HUES64 (cell line): ENCODE measurements around the gene MCM7.

Experiments
- H3K27ac ChIP-seq: 2 replicates; pipeline ENCODE4 v1.7.0; 2013; ENCODE audit warnings: low read depth, low read length, inconsistent platforms
- H3K27me3 ChIP-seq: 2 replicates; pipeline ENCODE4 v1.6.1; 2013; ENCODE audit warnings: mild to moderate bottlenecking, low read length; ENCODE audit not compliant: insufficient read depth
- H3K36me3 ChIP-seq: 2 replicates; pipeline ENCODE4 v1.6.1; 2013; ENCODE audit warnings: mild to moderate bottlenecking, low read length; ENCODE audit not compliant: insufficient read depth
- H3K4me1 ChIP-seq: 2 replicates; pipeline ENCODE4 v1.6.1; 2013; ENCODE audit warnings: mild to moderate bottlenecking, low read length, moderate library complexity; ENCODE audit not compliant: insufficient read depth
- H3K4me3 ChIP-seq: 2 replicates; pipeline ENCODE4 v1.5.1; 2013; ENCODE audit warnings: mild to moderate bottlenecking, low read length, moderate library complexity
- H3K9ac ChIP-seq: 2 replicates; pipeline ENCODE4 v1.6.1; 2013; ENCODE audit warnings: mild to moderate bottlenecking, low read depth, low read length
- H3K9me3 ChIP-seq: 2 replicates; pipeline ENCODE4 v1.6.1; 2013; ENCODE audit warnings: low read depth, low read length; ENCODE audit not compliant: insufficient read depth
- WGBS: fragments of 150-250, 120-280 bp; methylation state at CpG from one replicate; pipeline ENCODE4 v1.1.7; 2013; ENCODE audit warnings: missing lambda C conversion rate; 5-methylcytosine and 5-hydroxymethylcytosine counted together

Gene MCM7

GRCh38 chr7:100091411-100092181, 9.6 kb downstream of the MCM7 start:
- WGBS = 85% methylated on average over 19 of the region's 19 CpGs
- Histone ChIP-seq H3K27me3 (no peaks in the 10 kb centered on the region), H3K4me1 (no peaks in the 10 kb centered on the region), H3K4me3 (no peak overlapping the region), H3K9me3 (no peaks in the 10 kb centered on the region), H3K36me3 (peaks cover 64% of the 10 kb centered on the region), H3K27ac (peak overlapping the region; percentile 61; the same call in 1 of the 2 replicates), H3K9ac (no peak overlapping the region)

GRCh38 chr7:100090527-100091410, 10.4 kb downstream of the MCM7 start:
- peak overlapping the region; percentile 61; the same call in 1 of the 2 replicates for H3K27ac ChIP-seq
- no peak overlapping the region for H3K9ac ChIP-seq
- H3K9me3 ChIP-seq = no peaks in the 10 kb centered on the region
- 93% methylated on average over 13 of the region's 14 CpGs for WGBS
- peaks cover 56% of the 10 kb centered on the region for H3K36me3 ChIP-seq
- no peaks in the 10 kb centered on the region for H3K27me3 ChIP-seq
- no peaks in the 10 kb centered on the region for H3K4me1 ChIP-seq
- no peak overlapping the region for H3K4me3 ChIP-seq

- H3K4me1 ChIP-seq = no peaks in the 10 kb centered on the region
- H3K9me3 ChIP-seq = no peaks in the 10 kb centered on the region
- peaks cover 45% of the 10 kb centered on the region for H3K36me3 ChIP-seq
- H3K27ac ChIP-seq = peak overlapping the region; percentile 86; the same call in 1 of the 2 replicates
- peak overlapping the region; percentile 98 for H3K4me3 ChIP-seq
- H3K9ac ChIP-seq = peak overlapping the region; percentile 97
- H3K27me3 ChIP-seq = no peaks in the 10 kb centered on the region
- 43% methylated on average over 7 of the region's 7 CpGs for WGBS
These were observed 11.6 kb downstream of the MCM7 start for GRCh38 chr7:100089458-100090196.

GRCh38 chr7:100088621-100089457, 12.4 kb downstream of the MCM7 start, which contains the start of gene COPS6:
Gene COPS6 (plus strand): TSS chr7:100088969. CDS start chr7:100088991, 22 bp downstream.
- H3K9ac ChIP-seq = peak within 1 kb of the TSS; percentile 97
- peak within 1 kb of the TSS; percentile 98 for H3K4me3 ChIP-seq
- H3K9me3 ChIP-seq = no peaks in the 10 kb centered on the region
- H3K27ac ChIP-seq = peak within 1 kb of the TSS; percentile 86
- no peaks in the 10 kb centered on the region for H3K27me3 ChIP-seq
- no peaks in the 10 kb centered on the region for H3K4me1 ChIP-seq
- peaks cover 37% of the 10 kb centered on the region for H3K36me3 ChIP-seq
- 1% methylated on average over 68 of the region's 68 CpGs for WGBS

- peak overlapping the region; percentile 97 for H3K9ac ChIP-seq
- WGBS = 86% methylated on average over 11 of the region's 11 CpGs
- peaks cover 30% of the 10 kb centered on the region for H3K36me3 ChIP-seq
- peak overlapping the region; percentile 98 for H3K4me3 ChIP-seq
- H3K27ac ChIP-seq = peak overlapping the region; percentile 86
- H3K4me1 ChIP-seq = no peaks in the 10 kb centered on the region; the same call in 1 of the 2 replicates
- H3K27me3 ChIP-seq = no peaks in the 10 kb centered on the region
- H3K9me3 ChIP-seq = no peaks in the 10 kb centered on the region
These were observed 13.0 kb downstream of the MCM7 start for GRCh38 chr7:100088095-100088620.

- Histone ChIP-seq H3K9ac (no peak overlapping the region), H3K4me3 (no peak overlapping the region), H3K4me1 (peaks cover 4% of the 10 kb centered on the region), H3K36me3 (peaks cover 20% of the 10 kb centered on the region), H3K9me3 (no peaks in the 10 kb centered on the region), H3K27ac (peak overlapping the region; percentile 50; the same call in 1 of the 2 replicates), H3K27me3 (no peaks in the 10 kb centered on the region)
- 83% methylated on average over 9 of the region's 10 CpGs for WGBS
These were observed 14.0 kb downstream of the MCM7 start for GRCh38 chr7:100087055-100087750.

- Histone ChIP-seq H3K27ac (no peak overlapping the region), H3K4me1 (peaks cover 4% of the 10 kb centered on the region), H3K4me3 (no peak overlapping the region)
These were observed 15.7 kb downstream of the MCM7 start for GRCh38 chr7:100085515-100085914.

GRCh38 chr7:100082978-100083377, 18.2 kb downstream of the MCM7 start:
- Histone ChIP-seq H3K9me3 (no peaks in the 10 kb centered on the region), H3K36me3 (peaks cover 22% of the 10 kb centered on the region), H3K27ac (peak overlapping the region; percentile 80; the same call in 1 of the 2 replicates), H3K27me3 (no peaks in the 10 kb centered on the region), H3K4me1 (peaks cover 4% of the 10 kb centered on the region), H3K4me3 (peak overlapping the region; percentile 100; the same call in 1 of the 2 replicates), H3K9ac (no peak overlapping the region)
- WGBS = 81% methylated on average over 4 of the region's 4 CpGs

More at GRCh38 chr7:100085515-100085914, 15.7 kb downstream of the MCM7 start:
- Histone ChIP-seq H3K27me3 (no peaks in the 10 kb centered on the region), H3K9ac (no peak overlapping the region), H3K9me3 (no peaks in the 10 kb centered on the region), H3K36me3 (peaks cover 4% of the 10 kb centered on the region)
- WGBS = 90% methylated on average over 3 of the region's 3 CpGs

GRCh38 chr7:100081535-100082102, 19.6 kb downstream of the MCM7 start, which contains the start of gene ZNF3:
Gene ZNF3 (minus strand): TSS chr7:100081723. CDS start chr7:100077357, 4,366 bp downstream.
- under 1% methylated on average over 55 of the region's 55 CpGs for WGBS
- peak within 1 kb of the TSS; percentile 98 for H3K9ac ChIP-seq
- H3K9me3 ChIP-seq = peaks cover 4% of the 10 kb centered on the region; the same call in 1 of the 2 replicates
- peak within 1 kb of the TSS; percentile 88 for H3K27ac ChIP-seq
- peak within 1 kb of the TSS; percentile 100 for H3K4me3 ChIP-seq
- H3K36me3 ChIP-seq = peaks cover 32% of the 10 kb centered on the region
- peaks cover 4% of the 10 kb centered on the region for H3K4me1 ChIP-seq
- H3K27me3 ChIP-seq = no peaks in the 10 kb centered on the region
